Panc1 (cell line): Measurements from ENCODE around the gene PIGU. TPM values are rescaled to one million over a fixed set of nuclear protein-coding genes. Genes with fewer than 3 reads are reported as not detected.

Experiments
- ATAC-seq: fragments of 200-7000 bp; cut with Tn5 transposase; 2 replicates; pipeline ENCODE4 v1.9.1; 2020; ENCODE audit warnings: mild to moderate bottlenecking, moderate library complexity
- BruUV-seq: library from RNA; stranded (reverse); fragments of 400-500 nt; replicated peaks from 2 replicates; lab custom pipeline; 2021; lab: Mats Ljungman, UMichigan
- CTCF ChIA-PET: fragments of 300-600 bp; sonication (Branson Sonifier 250); formaldehyde crosslinking; loops from one replicate; lab custom pipeline; 2022; ENCODE audit warnings: antibody characterized with exemption; lab: Charles Lee
- POLR2A ChIA-PET: fragments of 300-600 bp; sonication (Branson Sonifier 250); formaldehyde crosslinking; loops from one replicate; lab custom pipeline; 2022; ENCODE audit warnings: antibody characterized with exemption; lab: Charles Lee
- DNase-seq: peaks from one replicate; pipeline ENCODE4 v3.0.0-alpha.2; 2010; ENCODE audit warnings: low read depth, low spot score
- H3K27ac ChIP-seq: 2 replicates; pipeline ENCODE4 v1.5.1; 2011; ENCODE audit warnings: mild to moderate bottlenecking, low read length, inconsistent platforms
- H3K27me3 ChIP-seq: fragments of 200-500 bp; sonication (Bioruptor generic); 2 replicates; pipeline ENCODE4 v1.6.0; 2014; ENCODE audit warnings: low read length, inconsistent platforms; ENCODE audit not compliant: control insufficient read depth, insufficient read depth
- H3K36me3 ChIP-seq: fragments of 200-500 bp; sonication (Bioruptor generic); 2 replicates; pipeline ENCODE4 v1.5.1; 2014; ENCODE audit warnings: inconsistent platforms, mild to moderate bottlenecking, low read length, moderate library complexity; ENCODE audit not compliant: control insufficient read depth, insufficient read depth
- H3K4me1 ChIP-seq: 2 replicates; pipeline ENCODE4 v1.5.1; 2011; ENCODE audit warnings: inconsistent platforms, mild to moderate bottlenecking, low read length, moderate library complexity; ENCODE audit not compliant: control insufficient read depth, insufficient read depth
- H3K4me3 ChIP-seq, 2 experiments: 2 replicates each; pipeline ENCODE4 v1.5.1; 2011 to 2012; ENCODE audit warnings: low read depth in 2 of 2, low read length in 2 of 2, mild to moderate bottlenecking in 2 of 2, inconsistent platforms in 1 of 2, moderate library complexity in 1 of 2
- H3K9me3 ChIP-seq: fragments of 200-500 bp; sonication (Bioruptor generic); 2 replicates; pipeline ENCODE4 v1.5.1; 2014; ENCODE audit warnings: low read depth, mild to moderate bottlenecking, inconsistent platforms, low read length, moderate library complexity; ENCODE audit not compliant: control insufficient read depth, insufficient read depth
- CTCF ChIP-seq: fragments of 450-650 bp; IDR thresholded peaks from 2 replicates; pipeline ENCODE4 v1.5.1; 2017; ENCODE audit warnings: mild to moderate bottlenecking
- POLR2AphosphoS5 ChIP-seq: IDR thresholded peaks from 2 replicates; pipeline ENCODE4 v1.6.1; 2012; ENCODE audit warnings: mild to moderate bottlenecking, low read depth, low read length, moderate library complexity
- REST ChIP-seq, 2 experiments: IDR thresholded peaks; 2 replicates each; pipeline ENCODE4 v1.6.1; 2011 to 2012; ENCODE audit warnings: low read depth in 2 of 2, control low read depth in 1 of 2, low read length in 1 of 2, mild to moderate bottlenecking in 1 of 2, moderate library complexity in 1 of 2; ENCODE audit not compliant: insufficient read depth in 1 of 2
- SIN3A ChIP-seq: IDR thresholded peaks from 2 replicates; pipeline ENCODE4 v1.6.1; 2012; ENCODE audit warnings: low read depth, mild to moderate bottlenecking, low read length, moderate library complexity, borderline replicate concordance; ENCODE audit not compliant: insufficient read depth
- TCF7L2 ChIP-seq: IDR thresholded peaks from 2 replicates; pipeline ENCODE4 v1.6.1; 2011; ENCODE audit warnings: mild to moderate bottlenecking, low read depth, low read length, inconsistent platforms
- in situ Hi-C: cut with HindIII; loops from 2 replicates; pipeline ENCODE4 v1.10.0; 2016; ENCODE audit warnings: low sequenced_read_pairs, low pct_unique_long_range_greater_than_20kb
- intact Hi-C: fragments of 100-400 bp; cut with micrococcal nuclease; formaldehyde crosslinking; loops from one replicate; pipeline ENCODE4 v1.10.0; 2022; ENCODE audit not compliant: unreplicated experiment
- total RNA-seq: library from RNA; stranded (reverse); gene quantifications from one replicate; pipeline ENCODE4 v1.2.1, GENCODE V29; 2021; ENCODE audit not compliant: unreplicated experiment

The PIGU gene
- total RNA-seq, 1 experiment from 2014 or later: 22.9 TPM

- POLR2A ChIA-PET: interaction anchor here (0.7 kb wide), 1 partner anchor 13 kb away, joined by 4 read pairs; no protein-coding TSS in a partner anchor
- in situ Hi-C loops: no loop called here
- BruUV-seq: no TSS peak
Measured at GRCh38 chr20:34639755-34640222, 37.1 kb downstream of the PIGU start.

GRCh38 chr20:34638532-34638931, 38.4 kb downstream of the PIGU start:
- no peak overlapping the region for H3K4me3 ChIP-seq
- TF ChIP-seq REST (IDR thresholded peaks at IDR 0.05; ENCODE audit: insufficient read depth in 1 of 2, low read depth in 2 of 2, low read length in 1 of 2): no peak
- TF ChIP-seq CTCF: no peak
- TF ChIP-seq POLR2AphosphoS5: no peak
- TF ChIP-seq TCF7L2: no peak
- TF ChIP-seq SIN3A: no peak
- H3K4me1 ChIP-seq: no peaks in the 10 kb centered on the region
- in situ Hi-C loops: no loop called here
- ATAC-seq (no peak), DNase-seq (no peak)
- intact Hi-C loops: no loop called here
- ChIA-PET POLR2A (interaction anchor here (0.6 kb wide), 1 partner anchor 1962 kb away, joined by 7 read pairs; no protein-coding TSS in a partner anchor), CTCF (no interaction called here)
- H3K27ac ChIP-seq: no peak overlapping the region
- no peaks in the 10 kb centered on the region for H3K9me3 ChIP-seq
- no TSS peak for BruUV-seq
- H3K36me3 ChIP-seq: no peaks in the 10 kb centered on the region
- no peaks in the 10 kb centered on the region for H3K27me3 ChIP-seq

More at GRCh38 chr20:34639755-34640222, 37.1 kb downstream of the PIGU start:
- CTCF ChIA-PET: no interaction called here
- no peaks in the 10 kb centered on the region for H3K36me3 ChIP-seq
- no peaks in the 10 kb centered on the region for H3K27me3 ChIP-seq
- peak; percentile 70 for TF ChIP-seq TCF7L2
- TF ChIP-seq REST (IDR thresholded peaks at IDR 0.05; ENCODE audit: insufficient read depth in 1 of 2, low read depth in 2 of 2, low read length in 1 of 2): no peak
- intact Hi-C loops: no loop called here
- DNase-seq: no peak
- no peak overlapping the region for H3K27ac ChIP-seq
- no peaks in the 10 kb centered on the region for H3K9me3 ChIP-seq
- no peak for ATAC-seq
- H3K4me3 ChIP-seq: no peak overlapping the region
- no peaks in the 10 kb centered on the region for H3K4me1 ChIP-seq
